Measurements from ENCODE around the gene MAP3K5. TPM values are rescaled to one million over a fixed set of nuclear protein-coding genes. Genes with fewer than 3 reads are reported as not detected.
A peak's percentile ranks its signal among the peaks of the same experiment; 100 is the strongest.

Gene MAP3K5
- total and polyA plus RNA-seq, 9 of the 15 experiments (the other 6 are each of a cell fraction or from before 2014, with no cell fraction given), result 2.2 to 13.0 (median 9.9) TPM

- H3K9me3 ChIP-seq (replicated peaks; ENCODE audit: control insufficient read depth, insufficient read depth, low read depth, low read length), result no peaks in the 10 kb centered on the region
- no peak overlapping the region for H3K4me2 ChIP-seq (ENCODE audit: insufficient read depth, low read length)
- H3K36me3 ChIP-seq (ENCODE audit: control insufficient read depth, insufficient read depth, low read length), result no peaks in the 10 kb centered on the region
- ATAC-seq (no peak), FAIRE-seq (no peak), DNase-seq (ENCODE audit: extremely low read depth in 1 of 4, low spot score in 3 of 4) (no peak)
- H3K9ac ChIP-seq (ENCODE audit: insufficient read depth in 1 of 2, low read depth in 2 of 2, low read length in 2 of 2), result no peak overlapping the region
- no peaks in the 10 kb centered on the region for H4K20me1 ChIP-seq (replicated peaks; ENCODE audit: control insufficient read depth, insufficient read depth, low read length)
- H2AFZ ChIP-seq (ENCODE audit: low read depth, low read length), result peak overlapping the region; percentile 42; the same call in 1 of the 2 replicates
- WGBS (ENCODE audit: insufficient coverage, low coverage, missing lambda C conversion rate), result 27% methylated on average over 7 of the region's 7 CpGs
- no peak overlapping the region for H3K4me3 ChIP-seq
- intact Hi-C loops (cut with micrococcal nuclease), result no loop called here
- in situ Hi-C loops (cut with MboI), result no loop called here
- TF ChIP-seq DPF2 (IDR thresholded peaks at IDR 0.05) (no peak), ZNF134 (CRISPR knock-in tag; conservative IDR thresholded peaks at IDR 0.05) (peak; percentile 86)
- H3K4me1 ChIP-seq (replicated peaks in 1 of 2; ENCODE audit: control insufficient read depth in 2 of 2, insufficient read depth in 2 of 2, low read length in 2 of 2), result no peaks in the 10 kb centered on the region
- ChIA-PET POLR2A (interaction anchor here (1.0 kb wide), 1 partner anchor 9 kb away, joined by 3 read pairs; no protein-coding TSS in a partner anchor), CTCF (ENCODE audit: low intra/inter-chr PET ratio) (no interaction called here)
- H3K79me2 ChIP-seq (ENCODE audit: control insufficient read depth, insufficient read depth, low read length), result no peaks in the 10 kb centered on the region
- H3K9me1 ChIP-seq (ENCODE audit: control insufficient read depth, insufficient read depth, low read length), result no peaks in the 10 kb centered on the region
- BruUV-seq (replicated peaks), result no TSS peak
- no peak overlapping the region for H3K27ac ChIP-seq (ENCODE audit: extremely low read depth, low read depth, low read length)
- H3K27me3 ChIP-seq (ENCODE audit: control insufficient read depth in 2 of 2, insufficient read depth in 2 of 2, low read length in 2 of 2), result no peaks in the 10 kb centered on the region
Observed at GRCh38 chr6:136809091-136809860, 17.0 kb upstream of the MAP3K5 start.

GRCh38 chr6:136803608-136804007 lies 11.3 kb upstream of the MAP3K5 start:
- ATAC-seq (no peak), FAIRE-seq (no peak), DNase-seq (ENCODE audit: extremely low read depth in 1 of 4, low spot score in 3 of 4) (no peak)
- CTCF ChIA-PET (ENCODE audit: low intra/inter-chr PET ratio), result no interaction called here
- Histone ChIP-seq H3K36me3 (ENCODE audit: control insufficient read depth, insufficient read depth, low read length) (no peaks in the 10 kb centered on the region), H3K9ac (ENCODE audit: insufficient read depth in 1 of 2, low read depth in 2 of 2, low read length in 2 of 2) (no peak overlapping the region), H3K9me1 (ENCODE audit: control insufficient read depth, insufficient read depth, low read length) (no peaks in the 10 kb centered on the region), H3K27me3 (ENCODE audit: control insufficient read depth in 2 of 2, insufficient read depth in 2 of 2, low read length in 2 of 2) (no peaks in the 10 kb centered on the region), H2AFZ (ENCODE audit: low read depth, low read length) (no peak overlapping the region), H3K4me3 (no peak overlapping the region), H3K4me2 (ENCODE audit: insufficient read depth, low read length) (no peak overlapping the region), H3K79me2 (ENCODE audit: control insufficient read depth, insufficient read depth, low read length) (no peaks in the 10 kb centered on the region), H3K4me1 (replicated peaks in 1 of 2; ENCODE audit: control insufficient read depth in 2 of 2, insufficient read depth in 2 of 2, low read length in 2 of 2) (no peaks in the 10 kb centered on the region), H3K9me3 (replicated peaks; ENCODE audit: control insufficient read depth, insufficient read depth, low read depth, low read length) (no peaks in the 10 kb centered on the region), H4K20me1 (replicated peaks; ENCODE audit: control insufficient read depth, insufficient read depth, low read length) (no peaks in the 10 kb centered on the region), H3K27ac (ENCODE audit: extremely low read depth, low read depth, low read length) (no peak overlapping the region)
- POLR2A ChIA-PET, result interaction anchor here (2.6 kb wide), 1 partner anchor 12 kb away, joined by 8 read pairs; the partner anchor contains the start of gene MAP3K5
- no TSS peak for BruUV-seq (replicated peaks)
- intact Hi-C loops (cut with micrococcal nuclease), result no loop called here
- TF ChIP-seq TBP (optimal IDR thresholded peaks at IDR 0.05; ENCODE audit: low read depth, low read length) (peak; percentile 67), NFE2L1 (tag; IDR thresholded peaks at IDR 0.05; ENCODE audit: borderline replicate concordance, low read depth) (no peak), POLR2A (conservative IDR thresholded peaks at IDR 0.05) (peak; percentile 75; the same call in 1 of the 2 replicates), KLF13 (tag; IDR thresholded peaks at IDR 0.05; ENCODE audit: borderline replicate concordance, low read depth) (no peak), MCM7 (IDR thresholded peaks at IDR 0.05) (no peak), ZNF184 (CRISPR knock-in tag; IDR thresholded peaks at IDR 0.05) (no peak)
- in situ Hi-C loops (cut with MboI), result no loop called here
- WGBS (ENCODE audit: insufficient coverage, low coverage, missing lambda C conversion rate), result 12% methylated on average over 1 of the region's 1 CpG
